ENCODE measurements around the gene ENOX1. TPM values are rescaled to one million over a fixed set of nuclear protein-coding genes. Genes with fewer than 3 reads are reported as not detected.

ENOX1 gene
- total RNA-seq, 2 donors from 2014 or later, result not detected

- H3K27ac Mint-ChIP-seq, result no peak overlapping the region
- H3K4me1 Mint-ChIP-seq, result no peaks in the 10 kb centered on the region
- H3K9me3 ChIP-seq (ENCODE audit: control insufficient read depth, low read length, poor library complexity, severe bottlenecking), result no peaks in the 10 kb centered on the region
- H3K27me3 Mint-ChIP-seq, result peaks cover 57% of the 10 kb centered on the region
- ATAC-seq (no peak), DNase-seq (no peak)
- no peak overlapping the region for H3K4me3 Mint-ChIP-seq
- H3K36me3 Mint-ChIP-seq (ENCODE audit: low read depth), result no peaks in the 10 kb centered on the region
Measured at GRCh38 chr13:43301346-43301969, 485.3 kb downstream of the ENOX1 start.

- Mint-ChIP-seq H3K4me1 (no peaks in the 10 kb centered on the region), H3K4me3 (no peak overlapping the region), H3K27me3 (peaks cover 57% of the 10 kb centered on the region), H3K27ac (no peak overlapping the region), H3K36me3 (ENCODE audit: low read depth) (no peaks in the 10 kb centered on the region)
- ATAC-seq (no peak), DNase-seq (no peak)
- H3K9me3 ChIP-seq (ENCODE audit: control insufficient read depth, low read length, poor library complexity, severe bottlenecking), result no peaks in the 10 kb centered on the region
Measured at GRCh38 chr13:43300865-43301264, 485.9 kb downstream of the ENOX1 start.

GRCh38 chr13:43299374-43299773, 487.4 kb downstream of the ENOX1 start:
- H3K9me3 ChIP-seq (ENCODE audit: control insufficient read depth, low read length, poor library complexity, severe bottlenecking), result no peaks in the 10 kb centered on the region
- peaks cover 48% of the 10 kb centered on the region for H3K27me3 Mint-ChIP-seq
- no peak for DNase-seq
- no peaks in the 10 kb centered on the region for H3K4me1 Mint-ChIP-seq
- no peak overlapping the region for H3K27ac Mint-ChIP-seq
- no peak overlapping the region for H3K4me3 Mint-ChIP-seq
- no peak for ATAC-seq
- no peaks in the 10 kb centered on the region for H3K36me3 Mint-ChIP-seq (ENCODE audit: low read depth)

DNA sequence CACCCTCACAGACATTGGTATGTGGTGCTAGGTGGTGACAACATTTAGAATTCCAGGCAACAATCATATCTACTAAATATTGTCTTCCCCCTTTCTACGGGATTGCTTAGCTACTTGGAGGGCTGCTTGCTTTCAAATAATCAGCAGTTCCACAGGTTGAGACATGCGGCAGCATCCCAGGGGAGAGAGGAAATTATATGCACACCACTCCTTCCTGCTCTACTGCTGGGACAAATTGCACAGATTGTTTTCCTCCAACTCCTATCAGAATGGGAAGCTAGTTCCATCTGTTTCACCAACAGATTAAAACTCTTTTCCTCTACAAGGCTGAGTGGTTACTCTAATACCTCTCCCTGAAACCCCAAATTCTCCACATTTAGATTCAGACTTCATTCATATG, 488.0 kb downstream of the ENOX1 start:
- Mint-ChIP-seq H3K36me3 (ENCODE audit: low read depth) (no peaks in the 10 kb centered on the region), H3K27me3 (peaks cover 47% of the 10 kb centered on the region), H3K27ac (no peak overlapping the region), H3K4me1 (no peaks in the 10 kb centered on the region), H3K4me3 (no peak overlapping the region)
- no peaks in the 10 kb centered on the region for H3K9me3 ChIP-seq (ENCODE audit: control insufficient read depth, low read length, poor library complexity, severe bottlenecking)
- ATAC-seq (no peak), DNase-seq (no peak)

- H3K9me3 ChIP-seq (ENCODE audit: control insufficient read depth, low read length, poor library complexity, severe bottlenecking), result no peaks in the 10 kb centered on the region
- Mint-ChIP-seq H3K27me3 (peaks cover 47% of the 10 kb centered on the region), H3K27ac (no peak overlapping the region), H3K36me3 (ENCODE audit: low read depth) (no peaks in the 10 kb centered on the region), H3K4me3 (no peak overlapping the region), H3K4me1 (no peaks in the 10 kb centered on the region)
- ATAC-seq (no peak), DNase-seq (no peak)
Measured at GRCh38 chr13:43297967-43298678, 488.6 kb downstream of the ENOX1 start.

DNA sequence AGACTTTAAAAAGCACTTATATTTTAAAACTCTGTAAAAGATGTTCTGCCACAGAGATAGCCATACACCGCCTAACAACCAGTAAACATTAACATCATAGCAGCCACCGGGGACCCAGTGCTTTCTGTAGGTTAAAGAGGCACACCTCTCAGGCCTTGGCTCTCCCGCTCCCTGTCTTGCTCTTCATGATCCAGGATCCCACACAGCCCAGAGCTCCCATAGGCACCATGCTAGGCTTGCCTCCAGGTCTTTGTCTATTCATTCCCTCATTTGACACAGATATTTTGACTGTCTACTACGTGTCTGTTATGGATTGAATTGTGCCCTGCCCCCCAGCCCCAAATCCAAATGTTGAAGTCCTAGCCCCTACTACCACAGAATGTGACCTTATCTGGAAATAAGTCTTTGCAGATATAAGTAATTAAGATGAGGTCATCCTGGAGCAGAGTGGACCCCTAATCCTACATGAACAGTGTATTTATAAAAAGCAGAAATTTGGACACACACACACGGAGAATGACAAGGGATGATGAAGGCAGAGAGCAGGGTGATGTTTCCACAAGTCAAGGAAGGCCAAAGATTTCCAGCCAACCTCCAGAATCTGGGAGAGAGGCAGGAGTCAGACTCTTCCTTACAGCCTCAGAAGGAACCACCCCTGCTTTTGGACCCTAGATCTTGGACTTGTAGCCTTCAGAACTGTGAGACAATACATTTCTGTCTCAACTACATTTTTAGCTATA, 490.8 kb downstream of the ENOX1 start:
- DNase-seq (no peak), ATAC-seq (no peak)
- Mint-ChIP-seq H3K27ac (no peak overlapping the region), H3K4me1 (no peaks in the 10 kb centered on the region), H3K4me3 (no peak overlapping the region), H3K36me3 (ENCODE audit: low read depth) (no peaks in the 10 kb centered on the region), H3K27me3 (peaks cover 47% of the 10 kb centered on the region)
- H3K9me3 ChIP-seq (ENCODE audit: control insufficient read depth, low read length, poor library complexity, severe bottlenecking), result no peaks in the 10 kb centered on the region

DNA sequence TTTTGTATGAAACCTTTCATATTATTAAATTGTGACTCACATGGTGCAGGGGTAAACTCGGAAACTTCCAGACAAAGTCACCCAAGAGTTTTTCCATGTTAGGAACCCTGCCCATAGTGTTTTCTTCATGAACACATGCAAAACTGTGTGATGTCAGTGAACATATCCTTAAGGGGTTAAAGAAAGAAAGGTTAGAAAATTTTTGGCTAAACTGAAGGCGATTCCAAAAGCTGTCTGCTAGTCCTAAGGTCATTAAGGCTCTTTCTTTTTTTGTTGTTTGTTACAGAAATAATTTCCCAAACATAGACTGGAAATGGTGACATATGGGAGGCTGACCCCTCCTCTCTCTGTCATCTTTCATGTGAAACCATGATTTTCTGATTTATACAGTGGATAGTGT, 491.5 kb downstream of the ENOX1 start:
- H3K27me3 Mint-ChIP-seq, result peaks cover 41% of the 10 kb centered on the region
- ATAC-seq, result no peak
- H3K36me3 Mint-ChIP-seq (ENCODE audit: low read depth), result no peaks in the 10 kb centered on the region
- H3K4me3 Mint-ChIP-seq, result no peak overlapping the region
- no peaks in the 10 kb centered on the region for H3K4me1 Mint-ChIP-seq
- H3K9me3 ChIP-seq (ENCODE audit: control insufficient read depth, low read length, poor library complexity, severe bottlenecking), result no peaks in the 10 kb centered on the region
- no peak for DNase-seq
- H3K27ac Mint-ChIP-seq, result no peak overlapping the region

DNA sequence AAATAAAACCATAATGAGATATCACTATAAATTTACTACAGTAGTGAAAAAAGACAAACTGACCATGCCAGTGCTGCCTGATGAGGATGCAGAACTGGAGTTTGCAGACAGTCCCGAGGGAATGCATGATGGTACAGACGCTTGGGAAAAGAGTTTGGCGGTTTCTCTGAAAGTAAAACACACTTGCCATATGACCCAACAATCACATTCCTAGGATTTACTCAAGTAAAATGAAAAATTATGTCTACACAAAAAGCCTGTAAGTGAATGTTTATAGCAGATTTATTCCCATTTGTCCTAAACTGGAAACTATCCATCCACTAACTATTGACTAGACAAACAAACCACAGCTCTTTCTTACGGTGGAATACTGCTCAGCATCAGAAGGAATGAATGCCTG, 492.4 kb downstream of the ENOX1 start:
- no peak for DNase-seq
- Mint-ChIP-seq H3K27me3 (peaks cover 32% of the 10 kb centered on the region), H3K36me3 (ENCODE audit: low read depth) (no peaks in the 10 kb centered on the region), H3K4me1 (no peaks in the 10 kb centered on the region), H3K27ac (no peak overlapping the region), H3K4me3 (no peak overlapping the region)
- H3K9me3 ChIP-seq (ENCODE audit: control insufficient read depth, low read length, poor library complexity, severe bottlenecking), result no peaks in the 10 kb centered on the region
- ATAC-seq, result no peak

- H3K27me3 Mint-ChIP-seq, result peaks cover 28% of the 10 kb centered on the region
- no peaks in the 10 kb centered on the region for H3K4me1 Mint-ChIP-seq
- no peak overlapping the region for H3K4me3 Mint-ChIP-seq
- H3K36me3 Mint-ChIP-seq (ENCODE audit: low read depth), result no peaks in the 10 kb centered on the region
- DNase-seq, result no peak
- H3K9me3 ChIP-seq (ENCODE audit: control insufficient read depth, low read length, poor library complexity, severe bottlenecking), result no peaks in the 10 kb centered on the region
- no peak for ATAC-seq
- H3K27ac Mint-ChIP-seq, result no peak overlapping the region
Measured at GRCh38 chr13:43293986-43294385, 492.8 kb downstream of the ENOX1 start.

GRCh38 chr13:43293561-43293960, 493.2 kb downstream of the ENOX1 start:
- H3K27ac Mint-ChIP-seq, result no peak overlapping the region
- no peaks in the 10 kb centered on the region for H3K36me3 Mint-ChIP-seq (ENCODE audit: low read depth)
- H3K9me3 ChIP-seq (ENCODE audit: control insufficient read depth, low read length, poor library complexity, severe bottlenecking), result no peaks in the 10 kb centered on the region
- no peaks in the 10 kb centered on the region for H3K4me1 Mint-ChIP-seq
- no peak overlapping the region for H3K4me3 Mint-ChIP-seq
- ATAC-seq (no peak), DNase-seq (no peak)
- H3K27me3 Mint-ChIP-seq, result peaks cover 23% of the 10 kb centered on the region

GRCh38 chr13:43293008-43293407, 493.8 kb downstream of the ENOX1 start:
- Mint-ChIP-seq H3K4me1 (no peaks in the 10 kb centered on the region), H3K36me3 (ENCODE audit: low read depth) (no peaks in the 10 kb centered on the region), H3K27me3 (peaks cover 18% of the 10 kb centered on the region), H3K4me3 (no peak overlapping the region), H3K27ac (no peak overlapping the region)
- no peaks in the 10 kb centered on the region for H3K9me3 ChIP-seq (ENCODE audit: control insufficient read depth, low read length, poor library complexity, severe bottlenecking)
- DNase-seq, result no peak
- no peak for ATAC-seq

DNA sequence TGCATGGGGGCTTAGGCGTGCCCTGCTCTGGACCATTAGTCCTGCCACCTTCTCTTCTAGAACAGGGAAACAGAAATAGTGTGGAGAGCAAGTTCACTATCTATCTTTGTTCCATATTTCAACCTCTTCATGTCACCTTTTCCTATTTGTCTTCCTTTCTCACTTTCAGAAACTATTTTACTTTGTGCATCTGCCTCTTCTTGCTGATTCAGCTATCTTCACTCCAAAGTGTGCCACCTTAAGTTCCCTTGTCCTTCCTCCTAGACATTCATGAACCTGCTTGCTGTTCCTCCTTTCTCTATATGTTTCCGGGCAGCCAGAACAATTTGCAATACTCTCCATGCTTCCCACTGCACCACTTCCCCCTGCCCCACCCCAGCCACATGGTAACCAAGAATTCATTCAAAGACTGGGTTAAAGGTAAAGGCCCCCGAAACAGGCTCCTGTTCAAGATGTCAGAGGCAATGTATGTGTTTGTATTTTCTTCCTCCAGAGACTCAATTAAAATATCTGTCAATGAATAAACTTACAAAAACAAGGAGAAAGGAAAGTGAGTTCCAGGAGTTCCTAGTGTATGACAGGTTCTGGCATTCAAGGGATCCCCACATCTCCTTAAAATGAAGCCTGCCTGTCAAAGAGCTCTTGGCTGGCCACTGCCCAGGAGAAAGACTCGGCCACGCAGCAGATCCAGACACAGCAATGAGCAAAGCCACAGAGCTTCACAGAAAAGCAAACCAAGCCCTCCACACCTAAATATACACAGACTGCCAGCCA, 495.3 kb downstream of the ENOX1 start:
- ATAC-seq, result no peak
- peaks cover 19% of the 10 kb centered on the region for H3K27me3 Mint-ChIP-seq
- no peak overlapping the region for H3K4me3 Mint-ChIP-seq
- no peaks in the 10 kb centered on the region for H3K36me3 Mint-ChIP-seq (ENCODE audit: low read depth)
- H3K27ac Mint-ChIP-seq, result no peak overlapping the region
- H3K9me3 ChIP-seq (ENCODE audit: control insufficient read depth, low read length, poor library complexity, severe bottlenecking), result no peaks in the 10 kb centered on the region
- no peaks in the 10 kb centered on the region for H3K4me1 Mint-ChIP-seq
- no peak for DNase-seq

Measured in T-helper 17 cell (primary cell).